Stomach (tissue), 4 donors: ENCODE results near the gene ERI3.

Experiments
- CTCF ChIP-seq, 7 experiments: fragments of 450-650 bp in 4 of 7; fragments of 200-600 bp in 3 of 7; sonication (generic) in 3 of 7; IDR thresholded peaks; one replicate each; pipeline ENCODE4 v1.5.1; 2016 to 2019; ENCODE audit warnings: antibody characterized with exemption in 7 of 7, control low read depth in 2 of 7, mild to moderate bottlenecking in 1 of 7
- EP300 ChIP-seq: sonication (generic); formaldehyde crosslinking; IDR thresholded peaks from one replicate; pipeline ENCODE4 v1.6.1; 2017; ENCODE audit warnings: antibody characterized with exemption
- POLR2A ChIP-seq, 4 donors: fragments of 450-650 bp; IDR thresholded peaks; one replicate each; pipeline ENCODE4 v1.6.1; 2016; ENCODE audit warnings: antibody characterized with exemption in 4 of 4, control low read depth in 2 of 4, mild to moderate bottlenecking in 1 of 4, moderate library complexity in 1 of 4
- POLR2AphosphoS5 ChIP-seq, 3 donors: sonication (generic); formaldehyde crosslinking; IDR thresholded peaks; one replicate each; pipeline ENCODE4 v1.6.1; 2016; ENCODE audit warnings: antibody characterized with exemption in 3 of 3

- TF ChIP-seq CTCF (IDR thresholded peaks at IDR 0.05), result no peak
- no peak for TF ChIP-seq POLR2A (IDR thresholded peaks at IDR 0.05)
- TF ChIP-seq EP300, result no peak
- peak; percentile 63 to 77 (median 70) for TF ChIP-seq POLR2AphosphoS5 (IDR thresholded peaks at IDR 0.05)
Measured at GRCh38 chr1:44354840-44355581, at the start of gene ERI3.
